T-cell (primary cell): ENCODE data around the gene RBM34. TPM values are rescaled to one million over a fixed set of nuclear protein-coding genes. Genes with fewer than 3 reads are reported as not detected.
A peak's percentile ranks its signal among the peaks of the same experiment; 100 is the strongest.

Source experiments
- ATAC-seq, 4 experiments: fragments of 200-7000 bp in 3 of 4; fragments of 150-1000 bp in 1 of 4; cut with Tn5 transposase; replicated peaks in 1 of 4; 1 replicate in 3 of 4; 2 replicates in 1 of 4; pipeline ENCODE4 v1.10.0; 2021; ENCODE audit warnings: moderate library complexity in 3 of 4, mild to moderate bottlenecking in 2 of 4, moderate number of reproducible peaks in 1 of 4
- CTCF ChIA-PET, 2 donors: fragments of 300-600 bp; sonication (Branson Sonifier 250); formaldehyde crosslinking; loops; one replicate each; lab custom pipeline; 2022; ENCODE audit warnings: antibody characterized with exemption in 2 of 2; lab: Charles Lee
- POLR2A ChIA-PET, 2 donors: fragments of 300-600 bp; sonication (Branson Sonifier 250); formaldehyde crosslinking; loops; one replicate each; lab custom pipeline; 2022; ENCODE audit warnings: antibody characterized with exemption in 2 of 2; lab: Charles Lee
- DNase-seq, 35 experiments: peaks; one replicate each; pipeline versions ENCODE4 v3.0.0 to v3.0.0-alpha.2; 2013 to 2023
- H3K27ac ChIP-seq: one replicate; pipeline ENCODE4 v1.5.1; 2013; ENCODE audit warnings: low read length
- H3K27me3 ChIP-seq, 2 experiments: replicated peaks in 1 of 2; 1 replicate in 1 of 2; 2 replicates in 1 of 2; pipeline versions ENCODE4 v1.6.1 to v1.7.0; 2013; ENCODE audit warnings: low read length in 1 of 2, mixed read lengths in 1 of 2; ENCODE audit not compliant: control insufficient read depth in 2 of 2, insufficient read depth in 2 of 2; ENCODE audit errors: extremely low read depth in 1 of 2
- H3K36me3 ChIP-seq, 2 donors: 1 replicate in 1 of 2; 2 replicates in 1 of 2; pipeline versions ENCODE4 v1.6.1 to v1.7.0; 2013; ENCODE audit warnings: low read length in 1 of 2; ENCODE audit not compliant: control insufficient read depth in 2 of 2, insufficient read depth in 1 of 2; ENCODE audit errors: extremely low read depth in 1 of 2
- H3K4me1 ChIP-seq, 2 experiments: 1 replicate in 1 of 2; 2 replicates in 1 of 2; pipeline versions ENCODE4 v1.6.1 to v1.7.0; 2013; ENCODE audit warnings: low read length in 2 of 2, mixed read lengths in 1 of 2; ENCODE audit not compliant: insufficient read depth in 2 of 2, control insufficient read depth in 1 of 2; ENCODE audit errors: extremely low read depth in 1 of 2
- H3K4me3 ChIP-seq, 2 donors: 1 replicate in 1 of 2; 2 replicates in 1 of 2; pipeline versions ENCODE4 v1.5.1 to v1.7.0; 2013; ENCODE audit warnings: mild to moderate bottlenecking in 2 of 2, low read length in 1 of 2, moderate library complexity in 1 of 2; ENCODE audit not compliant: control insufficient read depth in 1 of 2; ENCODE audit errors: extremely low read depth in 1 of 2
- H3K9me3 ChIP-seq: 2 replicates; pipeline ENCODE4 v1.7.0; 2013
- H3K27ac Mint-ChIP-seq, 2 donors: one replicate each; pipeline ENCODE4 v1.8.0; 2020 to 2021; ENCODE audit warnings: mild to moderate bottlenecking in 2 of 2, mixed read lengths in 2 of 2
- H3K27me3 Mint-ChIP-seq, 2 donors: one replicate each; pipeline ENCODE4 v1.8.0; 2021 to 2022; ENCODE audit warnings: mixed read lengths in 2 of 2
- H3K36me3 Mint-ChIP-seq: one replicate; pipeline ENCODE4 v1.8.0; 2021; ENCODE audit warnings: mixed read lengths
- H3K4me1 Mint-ChIP-seq, 3 donors: one replicate each; pipeline ENCODE4 v1.8.0; 2020 to 2022; ENCODE audit warnings: mixed read lengths in 3 of 3, mild to moderate bottlenecking in 1 of 3
- H3K4me3 Mint-ChIP-seq, 3 donors: one replicate each; pipeline ENCODE4 v1.8.0; 2020 to 2022; ENCODE audit warnings: mild to moderate bottlenecking in 3 of 3, mixed read lengths in 3 of 3, moderate library complexity in 3 of 3
- H3K9me3 Mint-ChIP-seq, 3 donors: one replicate each; pipeline ENCODE4 v1.8.0; 2020 to 2022; ENCODE audit warnings: mixed read lengths in 3 of 3
- WGBS: methylation state at CpG from one replicate; pipeline ENCODE4 v1.1.5; 2013; ENCODE audit warnings: missing lambda C conversion rate; ENCODE audit not compliant: insufficient coverage; 5-methylcytosine and 5-hydroxymethylcytosine counted together
- total RNA-seq, 35 experiments: library from RNA in 6 of 35; stranded (reverse) in 6 of 35; fragments of 120-200 nt in 1 of 35; gene quantifications; one replicate each; pipeline versions ENCODE4 v1.2.1 to v1.2.4 and lab custom pipeline; 2013 to 2026

Gene RBM34
- total RNA-seq, 5 donors from 2014 or later (not counting 1 experiment from before 2014, with no cell fraction given), result 115 to 169 (median 129) TPM

GRCh38 chr1:235129774-235130570 lies 31.1 kb downstream of the RBM34 start:
- no peaks in the 10 kb centered on the region for H3K27me3 ChIP-seq
- no peak overlapping the region for H3K27ac ChIP-seq
- Mint-ChIP-seq H3K4me1 (peaks cover 24 to 41% (median 32%) of the 10 kb centered on the region in 3 donors), H3K4me3 (peak overlapping the region in 2 of 3 donors; percentile 39 to 41), H3K27me3 (no peaks in the 10 kb centered on the region), H3K9me3 (no peaks in the 10 kb centered on the region), H3K36me3 (peaks cover 13% of the 10 kb centered on the region), H3K27ac (peak overlapping the region; percentile 61 to 69)
- DNase-seq (no peak), ATAC-seq (no peak)
- CTCF ChIA-PET, result interaction anchor here in 1 of 2 donors (0.6 to 1.0 kb wide), 2 partner anchors 9 to 31 kb away, joined by 3 read pairs; partner anchors contain the start of gene RBM34
- peaks cover 6 to 36% of the 10 kb centered on the region in 2 experiments for H3K4me1 ChIP-seq
- H3K9me3 ChIP-seq, result no peaks in the 10 kb centered on the region
- POLR2A ChIA-PET, result interaction anchor here in 1 of 2 donors (0.7 kb wide), 2 partner anchors 67 to 75 kb away, joined by 5 to 6 read pairs; no protein-coding TSS in a partner anchor
- 100% methylated on average over 1 of the region's 4 CpGs for WGBS
- peaks cover 0 to 13% of the 10 kb centered on the region in 2 donors for H3K36me3 ChIP-seq
- no peak overlapping the region for H3K4me3 ChIP-seq

GRCh38 chr1:235128456-235129328 lies 32.4 kb downstream of the RBM34 start, which contains the start of gene TOMM20:
Gene TOMM20 (minus strand): TSS chr1:235128837. CDS start chr1:235128715, 122 bp downstream.
- Mint-ChIP-seq H3K36me3 (peaks cover 16% of the 10 kb centered on the region), H3K4me3 (peak within 1 kb of the TSS; percentile 94 to 100 (median 99)), H3K4me1 (peaks cover 36 to 49% (median 44%) of the 10 kb centered on the region in 3 donors), H3K27me3 (no peaks in the 10 kb centered on the region), H3K27ac (peak within 1 kb of the TSS; percentile 94 to 98), H3K9me3 (no peaks in the 10 kb centered on the region)
- ChIA-PET CTCF (interaction anchor here in 1 of 2 donors (0.7 to 1.6 kb wide), 3 partner anchors 24 to 203 kb away, joined by 3 to 9 read pairs (median 3); partner anchors contain the start of gene RBM34), POLR2A (interaction anchor here (0.5 to 1.3 kb wide), 5 partner anchors 8 to 741 kb away, joined by 3 to 4 read pairs (median 3); partner anchors contain the start of gene RBM34 (in 1 of the 2))
- Histone ChIP-seq H3K9me3 (no peaks in the 10 kb centered on the region), H3K4me1 (peaks cover 6 to 43% of the 10 kb centered on the region in 2 experiments), H3K4me3 (peak within 1 kb of the TSS; percentile 85 to 94), H3K27ac (peak within 1 kb of the TSS; percentile 93), H3K27me3 (no peaks in the 10 kb centered on the region), H3K36me3 (peaks cover 4 to 14% of the 10 kb centered on the region in 2 donors)
- WGBS, result under 1% methylated on average over 65 of the region's 67 CpGs
- peak; percentile 84 to 97 (median 93) for DNase-seq
- peak; percentile 92 to 96 (median 94) for ATAC-seq

GRCh38 chr1:235127732-235128455 lies 33.2 kb downstream of the RBM34 start:
- Mint-ChIP-seq H3K27ac (peak overlapping the region; percentile 94 to 98), H3K27me3 (no peaks in the 10 kb centered on the region), H3K9me3 (no peaks in the 10 kb centered on the region), H3K36me3 (peaks cover 17% of the 10 kb centered on the region), H3K4me1 (peaks cover 44 to 56% (median 51%) of the 10 kb centered on the region in 3 donors), H3K4me3 (peak overlapping the region; percentile 94 to 100 (median 99))
- H3K4me3 ChIP-seq, result peak overlapping the region; percentile 85 to 94
- peaks cover 8 to 47% of the 10 kb centered on the region in 2 experiments for H3K4me1 ChIP-seq
- H3K27me3 ChIP-seq, result no peaks in the 10 kb centered on the region
- ATAC-seq (peak in 3 of 4 experiments; percentile 1 to 10 (median 5)), DNase-seq (peak in 6 of 35 experiments; percentile 9 to 56 (median 14))
- H3K27ac ChIP-seq, result peak overlapping the region; percentile 93
- H3K36me3 ChIP-seq, result peaks cover 4 to 10% of the 10 kb centered on the region in 2 donors
- CTCF ChIA-PET, result interaction anchor here (0.5 to 1.6 kb wide), 4 partner anchors 23 to 202 kb away, joined by 3 to 9 read pairs (median 6); no protein-coding TSS in a partner anchor
- POLR2A ChIA-PET, result interaction anchor here (0.6 to 1.3 kb wide), 3 partner anchors 33 to 873 kb away, joined by 3 to 4 read pairs (median 3); partner anchors contain the start of gene RBM34 (in 1 of the 2)
- no peaks in the 10 kb centered on the region for H3K9me3 ChIP-seq
- under 1% methylated on average over 28 of the region's 35 CpGs for WGBS

GRCh38 chr1:235127203-235127602 lies 33.8 kb downstream of the RBM34 start:
- peak overlapping the region; percentile 93 for H3K27ac ChIP-seq
- peaks cover 8 to 47% of the 10 kb centered on the region in 2 experiments for H3K4me1 ChIP-seq
- H3K27me3 ChIP-seq, result no peaks in the 10 kb centered on the region
- CTCF ChIA-PET, result interaction anchor here (0.5 to 1.6 kb wide), 5 partner anchors 22 to 289 kb away, joined by 3 to 9 read pairs (median 4); no protein-coding TSS in a partner anchor
- H3K9me3 ChIP-seq, result no peaks in the 10 kb centered on the region
- H3K9me3 Mint-ChIP-seq, result no peaks in the 10 kb centered on the region
- H3K4me1 Mint-ChIP-seq, result peaks cover 50 to 63% (median 58%) of the 10 kb centered on the region in 3 donors
- no peak for DNase-seq
- peak overlapping the region; percentile 94 to 100 (median 99) for H3K4me3 Mint-ChIP-seq
- peak overlapping the region in 1 of 2 donors; percentile 85 for H3K4me3 ChIP-seq
- no peaks in the 10 kb centered on the region for H3K27me3 Mint-ChIP-seq
- no peak for ATAC-seq
- 10% methylated on average over 2 of the region's 4 CpGs for WGBS
- peaks cover 4 to 15% of the 10 kb centered on the region in 2 donors for H3K36me3 ChIP-seq
- POLR2A ChIA-PET, result interaction anchor here (0.5 to 1.2 kb wide), 5 partner anchors 15 to 874 kb away, joined by 3 to 4 read pairs (median 3); no protein-coding TSS in a partner anchor
- H3K36me3 Mint-ChIP-seq, result peaks cover 16% of the 10 kb centered on the region
- H3K27ac Mint-ChIP-seq, result peak overlapping the region; percentile 94 to 98

GRCh38 chr1:235124665-235125064 lies 36.4 kb downstream of the RBM34 start:
- ChIA-PET POLR2A (interaction anchor here (0.6 kb wide), 2 partner anchors 1048 to 1433 kb away, joined by 3 read pairs; no protein-coding TSS in a partner anchor), CTCF (no interaction called here)
- Mint-ChIP-seq H3K4me1 (peaks cover 54 to 75% (median 65%) of the 10 kb centered on the region in 3 donors), H3K27me3 (no peaks in the 10 kb centered on the region), H3K27ac (peak overlapping the region in 1 of 2 donors; percentile 76), H3K4me3 (peak overlapping the region; percentile 37 to 62 (median 58)), H3K36me3 (peaks cover 23% of the 10 kb centered on the region), H3K9me3 (no peaks in the 10 kb centered on the region)
- Histone ChIP-seq H3K27me3 (no peaks in the 10 kb centered on the region), H3K4me3 (no peak overlapping the region), H3K27ac (no peak overlapping the region), H3K4me1 (peaks cover 8 to 47% of the 10 kb centered on the region in 2 experiments), H3K9me3 (no peaks in the 10 kb centered on the region), H3K36me3 (peaks cover 4 to 22% of the 10 kb centered on the region in 2 donors)
- ATAC-seq (no peak), DNase-seq (no peak)
- WGBS, result no CpG with 5 or more reads among the region's 1 CpG
